Osteoblast (primary cell): ENCODE results near the gene MARCHF11. TPM values are rescaled to one million over a fixed set of nuclear protein-coding genes. Genes with fewer than 3 reads are reported as not detected.

ENCODE experiments used
- DNase-seq: peaks from one replicate; pipeline ENCODE4 v3.0.0; 2011; ENCODE audit warnings: low spot score, mixed read lengths; ENCODE audit not compliant: insufficient read length; ENCODE audit errors: missing footprints
- H2AFZ ChIP-seq: 2 replicates; pipeline ENCODE4 v1.6.0; 2011; ENCODE audit warnings: mild to moderate bottlenecking, low read length
- H3K27ac ChIP-seq: 2 replicates; pipeline ENCODE4 v1.5.1; 2011; ENCODE audit warnings: mild to moderate bottlenecking, low read depth, low read length, moderate library complexity
- H3K27me3 ChIP-seq: 2 replicates; pipeline ENCODE4 v1.6.0; 2012; ENCODE audit warnings: mild to moderate bottlenecking, control low read depth, inconsistent platforms, low read length, moderate library complexity; ENCODE audit not compliant: insufficient read depth
- H3K36me3 ChIP-seq: 2 replicates; pipeline ENCODE4 v1.5.1; 2011; ENCODE audit warnings: mild to moderate bottlenecking, low read length, control low read depth, moderate library complexity; ENCODE audit not compliant: insufficient read depth
- H3K4me1 ChIP-seq: 2 replicates; pipeline ENCODE4 v1.5.1; 2011; ENCODE audit warnings: mild to moderate bottlenecking, low read length, control low read depth, moderate library complexity; ENCODE audit not compliant: insufficient read depth
- H3K4me2 ChIP-seq: 2 replicates; pipeline ENCODE4 v1.6.0; 2011; ENCODE audit warnings: mild to moderate bottlenecking, low read length; ENCODE audit not compliant: insufficient read depth
- H3K4me3 ChIP-seq: fragments of 200-600 bp; sonication (generic); 3 replicates; pipeline ENCODE4 v1.5.1; 2012; ENCODE audit warnings: mild to moderate bottlenecking, low read length, inconsistent platforms; ENCODE audit not compliant: insufficient read depth
- H3K79me2 ChIP-seq: 2 replicates; pipeline ENCODE4 v1.6.0; 2012; ENCODE audit warnings: mild to moderate bottlenecking, low read length, control low read depth, inconsistent platforms; ENCODE audit not compliant: insufficient read depth
- H3K9me3 ChIP-seq: 2 replicates; pipeline ENCODE4 v1.5.1; 2011; ENCODE audit warnings: low read depth, low read length, control low read depth
- H4K20me1 ChIP-seq: 2 replicates; pipeline ENCODE4 v1.6.0; 2012; ENCODE audit warnings: mild to moderate bottlenecking, low read length, control low read depth; ENCODE audit not compliant: insufficient read depth
- total RNA-seq: library from RNA; depleted of rRNA; stranded (reverse); fragments of >200 nt; gene quantifications from 2 replicates; pipeline ENCODE4 v1.2.3, GENCODE V29; 2012
- TF ChIP-seq, protein P1 (sequence below): IDR thresholded peaks from 2 replicates; pipeline ENCODE4 v1.5.1; 2011; ENCODE audit warnings: mild to moderate bottlenecking, low read depth, low read length, moderate library complexity; ENCODE audit errors: extremely low read depth

The MARCHF11 gene
- total RNA-seq, 1 donor = not detected

DNA sequence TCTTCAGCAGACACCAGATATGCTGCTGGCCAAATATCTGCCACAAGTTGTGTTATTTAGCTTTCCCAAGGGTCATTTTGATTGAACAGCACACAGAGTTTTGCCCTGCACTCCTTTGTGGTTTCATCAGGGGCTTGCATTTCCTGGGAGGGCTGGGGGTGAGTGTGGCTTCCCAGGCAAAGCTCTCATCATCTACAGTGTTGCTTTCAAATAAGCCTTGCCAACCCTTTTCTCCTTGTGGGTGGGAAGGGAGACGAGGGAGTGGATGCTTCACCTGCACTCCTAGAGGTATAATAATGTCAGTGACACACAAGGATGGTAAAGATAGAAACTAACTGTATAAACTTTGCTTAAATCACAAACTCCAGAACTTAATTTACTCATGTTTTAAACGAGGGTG is 107.0 kb downstream of the MARCHF11 start:
- Histone ChIP-seq H3K79me2 (no peaks in the 10 kb centered on the region), H3K36me3 (no peaks in the 10 kb centered on the region), H3K27ac (no peak overlapping the region), H3K9me3 (no peaks in the 10 kb centered on the region), H3K27me3 (no peaks in the 10 kb centered on the region), H2AFZ (no peak overlapping the region), H3K4me2 (no peak overlapping the region), H3K4me1 (no peaks in the 10 kb centered on the region), H4K20me1 (no peaks in the 10 kb centered on the region), H3K4me3 (no peak overlapping the region)
- TF ChIP-seq, protein P1, sequence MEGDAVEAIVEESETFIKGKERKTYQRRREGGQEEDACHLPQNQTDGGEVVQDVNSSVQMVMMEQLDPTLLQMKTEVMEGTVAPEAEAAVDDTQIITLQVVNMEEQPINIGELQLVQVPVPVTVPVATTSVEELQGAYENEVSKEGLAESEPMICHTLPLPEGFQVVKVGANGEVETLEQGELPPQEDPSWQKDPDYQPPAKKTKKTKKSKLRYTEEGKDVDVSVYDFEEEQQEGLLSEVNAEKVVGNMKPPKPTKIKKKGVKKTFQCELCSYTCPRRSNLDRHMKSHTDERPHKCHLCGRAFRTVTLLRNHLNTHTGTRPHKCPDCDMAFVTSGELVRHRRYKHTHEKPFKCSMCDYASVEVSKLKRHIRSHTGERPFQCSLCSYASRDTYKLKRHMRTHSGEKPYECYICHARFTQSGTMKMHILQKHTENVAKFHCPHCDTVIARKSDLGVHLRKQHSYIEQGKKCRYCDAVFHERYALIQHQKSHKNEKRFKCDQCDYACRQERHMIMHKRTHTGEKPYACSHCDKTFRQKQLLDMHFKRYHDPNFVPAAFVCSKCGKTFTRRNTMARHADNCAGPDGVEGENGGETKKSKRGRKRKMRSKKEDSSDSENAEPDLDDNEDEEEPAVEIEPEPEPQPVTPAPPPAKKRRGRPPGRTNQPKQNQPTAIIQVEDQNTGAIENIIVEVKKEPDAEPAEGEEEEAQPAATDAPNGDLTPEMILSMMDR = no peak
- DNase-seq = no peak

DNA sequence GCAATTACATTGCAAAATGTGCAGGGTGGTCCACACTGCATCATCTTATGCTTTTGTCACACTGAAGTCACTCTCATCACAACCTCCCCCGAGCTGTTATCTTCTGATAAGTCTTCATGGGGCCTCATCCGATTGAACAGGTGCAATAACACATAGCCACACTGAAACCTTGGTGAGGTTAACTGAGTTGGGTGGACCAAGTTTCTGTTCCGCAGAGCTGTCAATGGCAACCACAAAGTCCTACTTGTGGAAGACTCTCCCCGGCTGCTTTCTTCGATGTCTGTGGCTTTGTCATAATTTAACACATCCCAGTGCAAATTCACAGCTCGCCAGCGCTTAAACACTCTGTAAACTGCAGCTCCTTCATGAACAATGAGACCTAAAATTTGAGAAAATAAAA is 112.2 kb downstream of the MARCHF11 start:
- H3K36me3 ChIP-seq = no peaks in the 10 kb centered on the region

DNA sequence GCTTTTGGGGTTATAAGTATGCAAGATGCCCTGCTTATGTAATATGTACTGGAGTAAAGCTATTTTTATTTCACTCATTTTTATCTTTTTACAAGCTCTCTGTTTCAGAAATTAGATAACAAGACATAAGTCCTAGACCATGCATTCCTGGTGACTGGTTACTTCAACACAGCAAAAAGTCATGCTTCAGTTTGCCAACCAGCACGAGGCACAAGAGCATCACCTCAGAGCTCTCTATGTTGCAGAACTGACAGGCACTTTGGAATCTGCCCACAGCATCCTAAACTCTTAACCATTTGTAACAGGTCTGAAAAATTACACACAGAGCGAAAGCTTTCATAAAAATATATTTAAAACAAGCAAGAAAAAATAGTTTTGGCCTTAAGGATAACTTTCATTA is 112.8 kb downstream of the MARCHF11 start:
- Histone ChIP-seq H3K9me3 (no peaks in the 10 kb centered on the region), H2AFZ (no peak overlapping the region), H3K4me2 (no peak overlapping the region), H3K4me1 (no peaks in the 10 kb centered on the region), H3K4me3 (no peak overlapping the region), H3K36me3 (no peaks in the 10 kb centered on the region), H3K27ac (no peak overlapping the region), H3K27me3 (no peaks in the 10 kb centered on the region), H4K20me1 (no peaks in the 10 kb centered on the region), H3K79me2 (no peaks in the 10 kb centered on the region)
- TF ChIP-seq, protein P1 = no peak
- DNase-seq = no peak

More for the DNA sequence above, 112.2 kb downstream of the MARCHF11 start:
- Histone ChIP-seq H3K27me3 (no peaks in the 10 kb centered on the region), H4K20me1 (no peaks in the 10 kb centered on the region), H3K4me3 (no peak overlapping the region), H3K9me3 (no peaks in the 10 kb centered on the region), H3K79me2 (no peaks in the 10 kb centered on the region), H3K4me2 (no peak overlapping the region), H2AFZ (no peak overlapping the region), H3K27ac (no peak overlapping the region), H3K4me1 (no peaks in the 10 kb centered on the region)
- no peak for DNase-seq
- TF ChIP-seq, protein P1 = no peak

DNA sequence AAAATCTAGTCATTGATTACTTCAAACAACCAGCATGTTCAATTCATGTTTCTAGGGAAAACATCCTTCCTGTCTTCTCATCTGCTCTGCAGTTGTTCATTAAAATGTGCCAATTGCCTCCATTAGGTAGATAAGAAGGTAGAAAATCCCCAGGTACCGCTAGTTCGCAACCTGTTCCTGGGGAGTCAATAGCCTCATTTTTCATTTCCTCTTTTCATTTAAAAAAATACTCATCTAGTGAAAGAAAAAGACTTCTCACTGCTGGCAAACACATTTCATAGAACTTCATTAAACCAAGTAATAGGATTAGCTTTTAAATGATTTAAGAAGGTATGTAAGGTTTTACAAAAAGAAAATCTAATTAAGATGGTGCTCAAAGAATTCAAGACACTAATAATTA is 113.3 kb downstream of the MARCHF11 start:
- H3K4me2 ChIP-seq = no peak overlapping the region
- H2AFZ ChIP-seq = no peak overlapping the region
- no peaks in the 10 kb centered on the region for H3K27me3 ChIP-seq
- no peak overlapping the region for H3K4me3 ChIP-seq
- H4K20me1 ChIP-seq = no peaks in the 10 kb centered on the region
- no peak overlapping the region for H3K27ac ChIP-seq
- TF ChIP-seq, protein P1 = no peak
- no peaks in the 10 kb centered on the region for H3K79me2 ChIP-seq
- H3K36me3 ChIP-seq = no peaks in the 10 kb centered on the region
- DNase-seq = no peak
- H3K9me3 ChIP-seq = no peaks in the 10 kb centered on the region
- no peaks in the 10 kb centered on the region for H3K4me1 ChIP-seq
